Non-pigmented ciliary epithelial cell (primary cell): ENCODE results near the gene ACRV1.
"Not testable (repeated sequence)": the region's sequence is repeated elsewhere in the genome, so short reads cannot be mapped to it uniquely, and the experiment has no call there.

Experiments used
- DNase-seq: peaks from one replicate; pipeline ENCODE4 v3.0.0-alpha.2; 2010; ENCODE audit warnings: low read depth

Gene ACRV1

DNA sequence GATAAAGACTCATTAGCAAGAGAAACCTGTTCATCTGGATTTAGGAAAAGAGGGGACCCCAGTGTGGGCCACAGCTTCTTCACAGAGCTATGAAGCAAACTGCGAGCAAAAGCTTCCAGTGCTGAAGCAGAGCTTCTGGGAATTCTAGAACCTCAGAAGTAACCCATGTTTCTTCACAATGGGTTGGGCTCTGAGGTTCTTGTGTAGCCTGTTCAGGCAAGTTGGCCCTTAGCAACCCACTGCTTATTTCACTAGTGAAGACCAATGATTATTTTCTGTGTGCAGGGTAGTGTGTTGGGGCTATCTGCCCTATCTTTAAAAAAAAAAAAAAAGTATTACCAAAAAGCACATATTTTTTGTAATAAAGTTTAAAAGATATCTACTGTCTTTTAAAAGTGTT is at the start of gene ACRV1:
TSS of gene ACRV1 (minus strand) at position 101 of the 400 bp plus-strand sequence. CDS start at position 34, 67 bp downstream.
- no peak for DNase-seq

DNA sequence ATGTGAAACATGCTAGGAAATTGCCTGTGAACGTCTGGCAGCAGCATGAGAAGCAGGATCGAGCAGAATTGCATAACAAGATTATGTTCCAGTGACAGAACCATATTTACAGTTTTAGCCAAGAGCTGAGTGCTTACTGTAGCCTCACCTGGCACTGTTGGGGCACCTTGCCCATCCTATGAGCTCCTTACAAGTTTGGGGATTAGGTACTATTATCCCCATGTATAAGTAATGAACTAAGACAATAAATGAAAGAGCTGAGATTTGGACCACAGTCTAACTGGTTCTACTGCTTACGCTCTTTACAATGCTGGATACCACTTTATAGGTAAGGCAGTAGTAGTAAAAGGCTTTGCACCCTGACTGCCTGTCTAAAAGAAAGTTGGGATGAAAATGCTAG is 48.3 kb upstream of the ACRV1 start:
- DNase-seq = no peak

GRCh38 chr11:125724125-125724524 is 43.5 kb upstream of the ACRV1 start:
- peak; percentile 2 for DNase-seq

GRCh38 chr11:125720781-125721180 is 40.1 kb upstream of the ACRV1 start:
- DNase-seq = no peak

DNA sequence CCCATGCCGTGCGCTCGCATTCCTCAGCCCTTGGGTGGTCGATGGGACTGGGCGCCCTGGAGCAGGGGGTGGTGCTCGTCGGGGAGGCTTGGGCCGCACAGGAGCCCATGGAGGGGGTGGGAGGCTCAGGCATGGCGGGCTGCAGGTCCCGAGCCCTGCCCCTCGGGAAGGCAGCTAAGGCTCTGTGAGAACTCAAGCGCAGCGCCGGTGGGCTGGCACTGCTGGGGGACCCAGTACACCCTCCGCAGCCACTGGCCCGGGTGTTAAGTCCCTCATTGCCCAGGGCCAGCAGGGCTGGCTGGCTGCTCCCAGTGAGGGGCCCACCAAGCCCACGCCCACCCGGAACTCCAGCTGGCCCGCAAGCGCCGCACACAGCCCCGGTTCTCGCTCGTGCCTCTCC is 24.0 kb upstream of the ACRV1 start:
- DNase-seq = not testable (repeated sequence)

- DNase-seq = no peak
Measured at GRCh38 chr11:125701858-125702621, 21.4 kb upstream of the ACRV1 start.

DNA sequence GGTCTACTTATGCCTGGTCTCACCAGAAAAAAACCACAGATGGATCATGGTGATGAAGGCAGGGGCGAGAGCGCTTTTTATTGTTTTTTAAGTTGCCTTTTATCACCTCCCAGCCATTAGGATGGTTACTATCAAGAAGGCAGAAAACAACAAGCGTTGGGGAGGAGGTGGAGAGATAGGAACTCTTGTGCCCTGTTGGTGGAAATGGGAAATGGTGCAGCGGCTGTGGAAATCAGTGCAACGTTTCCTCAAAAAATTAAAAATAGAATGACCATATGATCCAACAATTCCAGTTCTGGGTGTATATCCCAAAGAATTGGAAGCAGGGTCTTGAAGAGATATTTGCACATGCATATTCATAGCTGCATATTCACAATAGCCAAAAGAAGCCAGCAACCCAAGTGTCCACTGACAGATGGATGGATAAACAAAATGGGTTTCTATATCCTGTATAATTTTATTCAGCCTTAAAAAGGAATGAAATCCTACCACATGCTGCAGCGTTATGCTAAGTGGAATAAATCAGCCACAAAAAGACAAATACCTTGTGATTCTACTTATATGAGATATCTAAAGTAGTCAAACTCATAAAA is 20.5 kb upstream of the ACRV1 start:
- no peak for DNase-seq

DNA sequence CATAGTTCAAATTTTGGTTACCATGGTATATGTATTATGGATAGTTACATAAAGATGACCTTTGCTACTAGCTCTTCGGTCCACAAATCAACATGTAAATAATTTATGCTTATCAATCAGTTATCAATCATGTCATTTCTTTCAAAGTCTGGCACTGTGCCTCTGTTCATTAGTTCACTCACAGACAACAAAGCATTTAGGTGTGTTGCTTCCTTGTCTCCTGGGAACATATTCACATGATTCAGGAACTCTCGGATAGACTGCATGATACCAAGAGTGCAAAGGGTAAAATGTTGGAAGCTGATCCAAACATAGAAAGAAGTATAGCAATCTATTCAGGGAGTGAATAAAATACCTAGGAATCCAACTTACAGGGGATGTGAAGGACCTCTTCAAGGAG is 14.3 kb upstream of the ACRV1 start:
- DNase-seq = no peak

- no peak for DNase-seq
Measured at GRCh38 chr11:125692887-125693286, 12.2 kb upstream of the ACRV1 start.

GRCh38 chr11:125690006-125690405 is 9.4 kb upstream of the ACRV1 start:
- no peak for DNase-seq

GRCh38 chr11:125689274-125689859 is 8.7 kb upstream of the ACRV1 start:
- no peak for DNase-seq

GRCh38 chr11:125688632-125689031 is 8.0 kb upstream of the ACRV1 start:
- DNase-seq = no peak

GRCh38 chr11:125688066-125688465 is 7.4 kb upstream of the ACRV1 start:
- no peak for DNase-seq

GRCh38 chr11:125685228-125685627 is 4.6 kb upstream of the ACRV1 start:
- DNase-seq = no peak

GRCh38 chr11:125679837-125680236 is 810 bp downstream of the ACRV1 start:
- DNase-seq = no peak

- no peak for DNase-seq
Measured at GRCh38 chr11:125679397-125679796, 1.2 kb downstream of the ACRV1 start.

DNA sequence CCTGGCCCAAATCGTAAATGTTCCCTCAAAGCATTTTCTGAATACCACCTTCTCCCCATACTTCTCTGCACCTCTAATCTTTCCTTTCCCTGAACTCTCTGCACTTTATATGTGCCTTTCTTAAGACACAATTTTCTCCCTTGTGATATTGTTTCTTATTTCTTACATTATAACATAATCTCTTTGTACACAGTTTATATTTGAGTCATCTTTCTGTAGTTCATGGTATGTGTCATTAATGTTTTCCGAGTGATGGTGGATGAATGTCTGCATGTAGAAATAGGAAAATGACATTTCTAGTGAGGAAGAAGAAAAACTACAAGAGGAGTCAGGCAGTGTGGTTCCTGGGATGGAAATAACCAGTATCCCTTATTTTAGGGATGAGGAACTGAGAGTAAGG is 5.5 kb downstream of the ACRV1 start:
- no peak for DNase-seq

DNA sequence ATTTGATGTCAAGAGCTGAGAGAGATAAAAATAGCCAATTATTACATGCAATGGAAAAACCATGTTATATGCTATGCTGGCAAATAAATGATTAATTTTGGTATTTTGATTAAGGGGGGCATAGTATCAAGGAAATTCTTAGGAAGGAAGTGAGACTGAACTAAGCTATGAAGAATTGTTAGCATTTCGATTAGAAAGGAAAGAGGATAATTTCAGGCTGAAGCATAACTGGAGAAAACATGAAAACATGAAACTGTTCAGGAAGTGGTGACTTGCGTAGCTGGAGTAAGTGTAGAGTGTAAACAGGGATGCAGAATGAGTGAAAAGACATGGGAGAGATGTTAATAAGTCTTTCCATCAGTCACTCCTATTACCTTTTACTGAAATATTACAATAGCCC is 6.4 kb downstream of the ACRV1 start:
- no peak for DNase-seq

GRCh38 chr11:125671561-125671960 is 9.1 kb downstream of the ACRV1 start:
- no peak for DNase-seq

GRCh38 chr11:125670172-125670571 is 10.5 kb downstream of the ACRV1 start:
- no peak for DNase-seq

- no peak for DNase-seq
Measured at GRCh38 chr11:125667151-125667550, 13.5 kb downstream of the ACRV1 start.

DNA sequence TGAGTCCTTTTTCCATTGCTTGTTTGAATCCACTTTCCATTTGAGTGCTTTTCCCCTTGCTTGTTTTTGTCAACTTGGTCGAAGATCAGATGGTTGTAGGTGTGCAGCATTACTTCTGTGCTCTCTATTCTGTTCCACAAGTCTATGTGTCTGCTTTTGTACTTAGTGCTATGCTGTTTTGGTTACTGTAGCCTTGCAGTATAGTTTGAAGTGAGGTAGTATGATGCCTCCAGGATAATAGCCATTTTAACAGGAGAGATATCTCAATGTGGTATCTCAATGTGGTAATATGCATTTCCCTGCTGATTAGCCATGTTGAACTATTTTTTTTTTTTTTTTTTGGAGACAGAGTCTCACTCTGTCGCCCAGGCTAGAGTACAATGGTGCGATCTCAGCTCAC is 16.7 kb downstream of the ACRV1 start:
- no peak for DNase-seq

DNA sequence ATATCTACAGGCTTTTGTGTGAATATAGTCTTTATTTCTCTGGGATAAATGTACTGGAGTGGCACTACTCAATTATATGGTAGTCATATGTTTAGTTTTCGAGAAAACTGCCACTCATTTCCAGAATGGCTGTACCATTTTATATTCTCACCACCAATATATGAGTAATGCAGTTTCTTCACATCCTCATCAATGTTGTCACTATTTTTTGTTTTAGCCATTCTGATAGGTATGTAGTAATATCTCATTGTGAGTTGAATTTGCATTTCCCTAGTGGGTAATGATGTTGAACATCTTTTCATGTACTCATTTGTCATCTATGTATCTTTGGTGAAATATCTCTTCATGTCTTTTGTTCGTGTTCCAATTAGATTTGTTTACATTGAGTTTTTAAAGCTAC is 18.0 kb downstream of the ACRV1 start:
- DNase-seq = no peak
